ENCODE results near the gene COL4A2. TPM values are rescaled to one million over a fixed set of nuclear protein-coding genes. Genes with fewer than 3 reads are reported as not detected.
A peak's percentile ranks its signal among the peaks of the same experiment; 100 is the strongest.

The COL4A2 gene
- total and polyA plus RNA-seq, 11 donors: 92.4 to 377 (median 166) TPM

- H3K9me3 ChIP-seq: no peaks in the 10 kb centered on the region
- TF ChIP-seq POLR2A (IDR thresholded peaks at IDR 0.05) (no peak), CTCF (IDR thresholded peaks at IDR 0.05) (no peak)
- H3K27me3 ChIP-seq: no peaks in the 10 kb centered on the region
- H3K4me1 ChIP-seq: peaks cover 8 to 82% (median 55%) of the 10 kb centered on the region in 12 donors
- WGBS, 4 donors: 74 to 82% (median 74%) methylated on average over 11 of the region's 11 CpGs
- no peak for ATAC-seq
- intact Hi-C loops (cut with DNase I): no loop called here
- peaks cover 0 to 29% (median 7%) of the 10 kb centered on the region in 9 donors for H3K36me3 ChIP-seq
- DNase-seq: peak in 1 of 5 donors; percentile 7
- peak overlapping the region in 1 of 12 donors; percentile 82 for H3K27ac ChIP-seq
- no peak overlapping the region for H3K4me3 ChIP-seq
Observed at GRCh38 chr13:110284779-110285484, 22.2 kb upstream of the COL4A2 start.

GRCh38 chr13:110285991-110286832 is 20.9 kb upstream of the COL4A2 start:
- intact Hi-C loops (cut with DNase I): no loop called here
- TF ChIP-seq POLR2A (IDR thresholded peaks at IDR 0.05): no peak
- no peak for TF ChIP-seq CTCF (IDR thresholded peaks at IDR 0.05)
- H3K4me1 ChIP-seq: peaks cover 8 to 71% (median 46%) of the 10 kb centered on the region in 12 donors
- no peaks in the 10 kb centered on the region for H3K27me3 ChIP-seq
- H3K4me3 ChIP-seq: no peak overlapping the region
- H3K9me3 ChIP-seq: no peaks in the 10 kb centered on the region
- peak overlapping the region in 11 of 12 donors; percentile 42 to 82 (median 73) for H3K27ac ChIP-seq
- 76 to 84% (median 80%) methylated on average over 12 to 14 of the region's 14 CpGs for WGBS, 4 donors
- peaks cover 0 to 29% (median 7%) of the 10 kb centered on the region in 9 donors for H3K36me3 ChIP-seq
- DNase-seq (peak in 1 of 5 donors; percentile 13), ATAC-seq (peak in 1 of 4 donors; percentile 7)

- peak overlapping the region; percentile 12 to 82 (median 72) for H3K27ac ChIP-seq
- WGBS, 4 donors: 34 to 48% (median 36%) methylated on average over 19 to 21 of the region's 21 CpGs
- ATAC-seq (peak; percentile 65 to 83 (median 73)), DNase-seq (peak in 2 of 5 donors; percentile 19 to 69)
- no peaks in the 10 kb centered on the region for H3K27me3 ChIP-seq
- TF ChIP-seq CTCF (IDR thresholded peaks at IDR 0.05): no peak
- TF ChIP-seq POLR2A (IDR thresholded peaks at IDR 0.05): no peak
- intact Hi-C loops (cut with DNase I): no loop called here
- H3K36me3 ChIP-seq: peaks cover 0 to 29% (median 7%) of the 10 kb centered on the region in 9 donors
- H3K4me1 ChIP-seq: peaks cover 10 to 71% (median 41%) of the 10 kb centered on the region in 12 donors
- no peaks in the 10 kb centered on the region for H3K9me3 ChIP-seq
- H3K4me3 ChIP-seq: no peak overlapping the region
Observed at GRCh38 chr13:110286833-110287819, 20.0 kb upstream of the COL4A2 start.
